Measurements from ENCODE around the gene SUPV3L1. TPM values are rescaled to one million over a fixed set of nuclear protein-coding genes. Genes with fewer than 3 reads are reported as not detected.

SUPV3L1 gene
- total RNA-seq, 1 experiment from 2014 or later = 57.3 TPM

DNA sequence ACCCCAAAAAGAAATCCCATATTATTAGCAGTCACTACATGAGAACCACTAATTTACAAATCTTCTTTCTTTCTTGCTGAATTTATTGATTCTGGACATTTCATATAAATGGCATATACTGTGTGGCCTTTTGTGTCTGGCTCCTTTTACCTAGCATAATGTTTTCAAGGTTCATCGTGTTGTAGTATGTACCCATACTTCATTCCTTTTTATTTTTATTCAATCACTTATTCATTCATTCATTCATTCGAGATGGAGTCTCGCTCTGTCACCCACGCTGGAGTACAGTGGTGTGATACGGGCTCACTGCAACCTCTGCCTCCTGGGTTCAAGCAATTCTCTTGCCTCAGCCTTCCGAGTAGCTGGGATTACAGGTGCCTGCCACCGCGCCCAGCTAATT lies 34.2 kb upstream of the SUPV3L1 start:
- no peaks in the 10 kb centered on the region for H4K20me1 ChIP-seq (ENCODE audit: control insufficient read depth, insufficient read depth, insufficient read length)
- H3K14ac ChIP-seq (ENCODE audit: insufficient read depth, low read length) = no peak overlapping the region
- no peak overlapping the region for H3K18ac ChIP-seq (ENCODE audit: insufficient read length, low read depth, low read length)
- WGBS (ENCODE audit: extremely low coverage, insufficient read length, low lambda C conversion rate) = no CpG with 5 or more reads among the region's 8 CpGs
- no peak overlapping the region for H3K23ac ChIP-seq (ENCODE audit: insufficient read length, low read depth, low read length)
- Mint-ChIP-seq H3K27ac (no peak overlapping the region), H3K36me3 (ENCODE audit: insufficient read depth in 1 of 3, low read depth in 3 of 3) (peaks cover 0 to 2% (median 0%) of the 10 kb centered on the region in 3 experiments; a peak in 3 of 7 replicates), H3K4me1 (no peaks in the 10 kb centered on the region), H3K27me3 (ENCODE audit: low read depth) (no peaks in the 10 kb centered on the region; the same call in 1 of the 2 replicates), H3K9me3 (no peaks in the 10 kb centered on the region), H3K4me3 (no peak overlapping the region)
- H3K23me2 ChIP-seq (ENCODE audit: insufficient read length, low read depth, low read length, poor library complexity, severe bottlenecking) = no peaks in the 10 kb centered on the region
- H3K56ac ChIP-seq (ENCODE audit: insufficient read length, low read depth, low read length) = no peak overlapping the region
- H3K4me2 ChIP-seq (ENCODE audit: insufficient read depth, insufficient read length, low read length) = no peak overlapping the region
- no peaks in the 10 kb centered on the region for H3K79me1 ChIP-seq (ENCODE audit: insufficient read depth, low read depth, low read length, poor library complexity, severe bottlenecking)
- H3K27ac ChIP-seq (ENCODE audit: insufficient read length, low read depth, low read length) = no peak overlapping the region
- no peak for TF ChIP-seq CTCF (conservative IDR thresholded peaks at IDR 0.05)
- H3K79me2 ChIP-seq (ENCODE audit: insufficient read depth, low read length) = no peaks in the 10 kb centered on the region; the same call in 1 of the 2 replicates
- no peak overlapping the region for H2AFZ ChIP-seq (ENCODE audit: low read length)
- no peak overlapping the region for H3T11ph ChIP-seq (ENCODE audit: low read length)
- H3K4me1 ChIP-seq (ENCODE audit: insufficient read depth, low read length) = no peaks in the 10 kb centered on the region
- no peak overlapping the region for H2AK5ac ChIP-seq (ENCODE audit: insufficient read length, low read length)
- no peak overlapping the region for H2BK120ac ChIP-seq (ENCODE audit: low read depth, low read length, poor library complexity, severe bottlenecking)
- H4K5ac ChIP-seq (ENCODE audit: insufficient read length, low read depth, low read length) = no peak overlapping the region
- no peak overlapping the region for H3K9ac ChIP-seq (ENCODE audit: extremely low read depth, insufficient read length, low read length)
- no peak for DNase-seq
- no peak overlapping the region for H2BK5ac ChIP-seq (ENCODE audit: insufficient read length, low read length)
- no peak overlapping the region for H4K91ac ChIP-seq (ENCODE audit: insufficient read length, low read depth, low read length)
- H3K9me3 ChIP-seq (ENCODE audit: control insufficient read depth, low read depth, low read length) = no peaks in the 10 kb centered on the region
- no peak overlapping the region for H4K8ac ChIP-seq (replicated peaks; ENCODE audit: insufficient read length, low read depth, low read length)
- no peak overlapping the region for H2BK12ac ChIP-seq (ENCODE audit: insufficient read length, low read depth, low read length)
- H3K27me3 ChIP-seq (ENCODE audit: insufficient read depth, low read length) = no peaks in the 10 kb centered on the region
- H3K4ac ChIP-seq (ENCODE audit: low read depth, low read length) = no peak overlapping the region
- H2BK20ac ChIP-seq (ENCODE audit: low read depth, low read length, poor library complexity, severe bottlenecking) = no peak overlapping the region
- H2BK15ac ChIP-seq (ENCODE audit: low read depth, low read length) = no peak overlapping the region

All from H9 (cell line).